Measurements from ENCODE around the gene SMKR1.

Gene SMKR1

GRCh38 chr7:129497156-129497555 is 5.2 kb upstream of the SMKR1 start:
- no peak overlapping the region for H3K27ac ChIP-seq
- DNase-seq (ENCODE audit: low spot score) = no peak
- H3K4me3 ChIP-seq = no peak overlapping the region
- no peak for TF ChIP-seq CTCF (IDR thresholded peaks at IDR 0.05)

- Histone ChIP-seq H3K4me3 (no peak overlapping the region), H3K27ac (no peak overlapping the region)
- no peak for TF ChIP-seq CTCF (IDR thresholded peaks at IDR 0.05)
- DNase-seq (ENCODE audit: low spot score) = no peak
Observed at GRCh38 chr7:129498021-129498420, 4.3 kb upstream of the SMKR1 start.

GRCh38 chr7:129499999-129500398 is 2.3 kb upstream of the SMKR1 start:
- no peak overlapping the region for H3K4me3 ChIP-seq
- no peak for TF ChIP-seq CTCF (IDR thresholded peaks at IDR 0.05)
- no peak overlapping the region for H3K27ac ChIP-seq
- DNase-seq (ENCODE audit: low spot score) = no peak

- H3K27ac ChIP-seq = no peak overlapping the region
- peak overlapping the region; percentile 76 for H3K4me3 ChIP-seq
- no peak for DNase-seq (ENCODE audit: low spot score)
- no peak for TF ChIP-seq CTCF (IDR thresholded peaks at IDR 0.05)
Observed at GRCh38 chr7:129502708-129503685, 666 bp downstream of the SMKR1 start.

GRCh38 chr7:129503725-129504124 is 1.4 kb downstream of the SMKR1 start:
- no peak overlapping the region for H3K27ac ChIP-seq
- no peak overlapping the region for H3K4me3 ChIP-seq
- no peak for DNase-seq (ENCODE audit: low spot score)
- no peak for TF ChIP-seq CTCF (IDR thresholded peaks at IDR 0.05)

GRCh38 chr7:129512192-129512591 is 9.9 kb downstream of the SMKR1 start:
- Histone ChIP-seq H3K4me3 (no peak overlapping the region), H3K27ac (no peak overlapping the region)
- DNase-seq (ENCODE audit: low spot score) = no peak
- no peak for TF ChIP-seq CTCF (IDR thresholded peaks at IDR 0.05)

GRCh38 chr7:129513546-129513945 is 11.2 kb downstream of the SMKR1 start:
- TF ChIP-seq CTCF (IDR thresholded peaks at IDR 0.05) = no peak
- Histone ChIP-seq H3K4me3 (no peak overlapping the region), H3K27ac (no peak overlapping the region)
- DNase-seq (ENCODE audit: low spot score) = no peak

Measured in coronary artery (tissue), 2 donors.